Smooth muscle cell of bladder (primary cell): ENCODE results near the gene TSFM. TPM values are rescaled to one million over a fixed set of nuclear protein-coding genes. Genes with fewer than 3 reads are reported as not detected.

Experiments used
- total RNA-seq: library from RNA; depleted of rRNA; stranded (reverse); fragments of >200 nt; gene quantifications from 2 replicates; pipeline ENCODE4 v1.2.3, GENCODE V29; 2014

TSFM gene
- total RNA-seq, result 18.8 and 24.3 TPM in 2 replicates

DNA sequence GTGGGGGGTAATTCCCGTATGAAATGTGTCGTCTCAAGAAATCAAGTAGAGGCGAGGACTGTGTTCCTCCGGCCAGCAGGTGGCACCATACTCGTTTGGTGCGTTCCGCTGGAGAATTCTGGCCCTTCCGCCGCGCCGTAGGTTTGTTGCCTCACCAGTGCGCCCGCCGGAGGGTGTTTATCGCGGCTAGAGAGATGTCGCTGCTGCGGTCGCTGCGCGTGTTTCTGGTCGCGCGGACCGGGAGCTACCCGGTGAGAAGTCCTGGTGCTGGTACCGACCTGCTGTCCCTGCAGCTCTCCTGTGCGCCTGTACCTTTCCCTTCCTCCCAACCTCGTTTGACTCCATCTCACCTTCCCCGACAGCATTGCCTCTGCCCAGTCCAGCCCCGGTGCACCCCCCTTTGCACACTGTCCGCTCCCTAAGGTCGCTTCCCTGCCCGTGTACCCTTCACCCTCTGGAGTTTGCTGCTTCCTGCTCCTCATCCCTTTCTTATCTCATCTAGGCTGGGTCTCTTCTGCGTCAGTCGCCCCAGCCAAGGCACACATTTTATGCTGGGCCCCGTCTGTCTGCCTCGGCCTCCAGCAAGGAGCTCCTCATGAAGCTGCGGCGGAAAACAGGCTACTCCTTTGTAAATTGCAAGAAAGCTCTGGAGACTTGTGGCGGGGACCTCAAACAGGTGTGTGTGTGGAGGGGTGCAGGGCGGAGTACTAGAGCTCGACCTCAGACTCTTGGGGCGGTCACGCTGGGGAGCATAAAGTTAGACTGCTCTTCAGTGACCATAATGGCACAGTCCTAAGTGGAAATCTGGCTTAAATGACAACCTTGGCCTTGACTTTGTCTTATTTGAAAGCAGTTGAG is at the start of gene TSFM:
Gene TSFM (plus strand): TSS at position 180 of the 858 bp plus-strand sequence. CDS start 15 bp downstream, at position 195.

DNA sequence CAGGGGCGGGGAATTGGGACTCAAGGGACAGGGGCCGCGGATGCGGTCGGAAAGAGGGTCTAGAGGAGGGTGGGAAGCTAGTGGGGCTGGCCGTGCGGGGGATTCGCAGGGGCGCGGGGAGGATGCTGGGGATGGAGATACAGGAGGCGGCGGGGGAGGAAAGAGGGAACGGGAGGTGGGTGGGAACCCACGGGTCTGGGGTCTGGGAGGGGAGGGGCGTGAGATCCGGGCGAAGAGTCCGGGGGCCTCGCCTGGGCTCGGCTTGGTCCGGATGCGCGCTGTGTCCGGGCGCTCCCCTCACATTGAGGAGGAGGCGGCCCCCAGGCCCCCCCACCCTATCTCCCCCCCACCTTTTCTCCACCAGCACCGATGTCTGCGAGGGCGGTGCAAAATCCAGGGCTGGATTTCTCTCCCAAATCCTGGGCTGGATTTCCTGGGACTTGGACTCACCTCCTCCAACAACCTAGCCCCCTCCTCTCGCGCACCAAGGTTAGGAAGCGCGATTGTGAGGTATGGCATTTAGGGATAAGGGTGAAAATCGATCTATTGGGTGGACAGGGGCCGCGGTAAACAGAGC is 43.8 kb upstream of the TSFM start, which contains the start of gene AGAP2:
Gene AGAP2 (minus strand): TSS at position 82 of the 577 bp plus-strand sequence. CDS start 496 bp downstream, outside the sequence.

DNA sequence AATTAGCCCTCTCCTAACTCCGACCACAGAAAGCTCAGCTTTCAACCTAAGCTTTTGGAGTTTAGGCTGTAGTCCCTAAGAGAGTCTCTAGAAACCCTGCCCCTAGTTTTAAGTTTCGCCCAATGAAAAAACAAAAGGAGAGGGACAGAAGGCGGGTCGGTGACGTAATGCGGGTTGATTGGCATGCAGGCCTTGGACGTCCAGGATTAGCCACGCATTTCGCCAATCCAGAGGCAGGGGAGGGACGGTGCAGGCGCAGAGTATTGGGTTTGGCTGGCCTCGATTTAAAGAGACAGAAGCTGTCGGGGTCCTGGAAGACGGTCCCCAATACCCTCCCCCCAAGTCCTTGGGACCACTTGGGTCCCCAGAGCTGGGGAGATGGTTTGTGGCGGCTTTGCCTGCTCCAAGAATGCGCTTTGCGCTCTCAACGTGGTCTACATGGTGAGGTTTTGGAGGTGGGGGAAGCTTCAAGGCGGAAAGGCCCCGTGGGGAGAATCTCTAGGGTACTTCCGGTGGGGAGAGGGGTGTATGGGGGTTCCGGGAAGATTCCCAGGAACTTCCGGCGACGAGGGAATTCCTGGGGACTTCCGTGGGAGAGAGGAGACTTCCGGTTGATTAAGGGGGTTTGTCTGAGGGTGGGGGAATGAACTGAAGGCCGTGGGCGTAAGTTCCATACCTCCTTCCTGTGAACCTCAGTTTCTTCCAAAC is 37.7 kb upstream of the TSFM start, which contains the start of gene TSPAN31:
Gene TSPAN31 (plus strand): TSS at position 263 of the 708 bp plus-strand sequence. CDS start 116 bp downstream, at position 379.

DNA sequence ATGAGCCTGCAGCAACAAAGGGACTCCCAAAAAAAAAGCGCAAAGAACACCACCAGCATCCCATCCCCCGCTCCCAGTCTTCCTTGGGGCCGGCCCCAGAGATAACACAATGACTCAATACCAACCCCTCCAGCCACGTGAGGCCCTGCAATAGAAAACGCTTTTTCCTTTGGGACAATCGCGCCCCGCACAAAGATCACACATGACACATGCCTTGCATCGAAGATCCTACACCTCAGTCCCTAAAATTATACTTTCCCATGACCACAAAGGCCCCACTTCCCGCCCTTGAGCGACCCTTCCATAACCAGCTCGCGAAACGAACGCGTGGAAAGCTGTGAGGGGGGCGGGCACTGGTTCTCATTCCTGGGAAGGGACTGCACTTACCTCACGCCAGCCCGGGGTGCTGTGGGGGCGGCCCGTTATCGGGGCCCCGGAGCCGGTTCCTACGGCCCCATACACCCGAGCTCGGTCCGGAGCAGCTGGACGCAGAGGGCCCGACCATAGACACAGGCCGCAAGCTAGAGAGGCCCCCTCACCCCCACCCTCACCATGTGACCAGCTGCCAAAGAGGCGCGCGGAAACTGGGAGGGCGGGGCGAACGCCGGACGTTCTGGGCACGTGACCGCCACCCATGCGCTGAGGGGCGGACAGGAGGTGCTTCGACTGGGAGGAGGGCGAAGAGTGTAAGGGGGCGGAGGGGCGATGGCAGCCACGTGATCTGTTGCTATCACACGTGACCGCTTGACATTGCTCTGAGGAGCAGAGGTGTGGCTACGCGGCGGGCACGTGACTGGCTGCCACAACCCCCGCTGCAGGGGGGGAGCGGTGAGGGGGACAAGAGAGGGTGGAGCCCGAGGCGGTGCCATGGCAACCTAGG is 30.6 kb upstream of the TSFM start, which contains the start of gene CDK4:
Gene CDK4 (minus strand): TSS at position 523 of the 880 bp plus-strand sequence. CDS start 593 bp downstream, outside the sequence.

DNA sequence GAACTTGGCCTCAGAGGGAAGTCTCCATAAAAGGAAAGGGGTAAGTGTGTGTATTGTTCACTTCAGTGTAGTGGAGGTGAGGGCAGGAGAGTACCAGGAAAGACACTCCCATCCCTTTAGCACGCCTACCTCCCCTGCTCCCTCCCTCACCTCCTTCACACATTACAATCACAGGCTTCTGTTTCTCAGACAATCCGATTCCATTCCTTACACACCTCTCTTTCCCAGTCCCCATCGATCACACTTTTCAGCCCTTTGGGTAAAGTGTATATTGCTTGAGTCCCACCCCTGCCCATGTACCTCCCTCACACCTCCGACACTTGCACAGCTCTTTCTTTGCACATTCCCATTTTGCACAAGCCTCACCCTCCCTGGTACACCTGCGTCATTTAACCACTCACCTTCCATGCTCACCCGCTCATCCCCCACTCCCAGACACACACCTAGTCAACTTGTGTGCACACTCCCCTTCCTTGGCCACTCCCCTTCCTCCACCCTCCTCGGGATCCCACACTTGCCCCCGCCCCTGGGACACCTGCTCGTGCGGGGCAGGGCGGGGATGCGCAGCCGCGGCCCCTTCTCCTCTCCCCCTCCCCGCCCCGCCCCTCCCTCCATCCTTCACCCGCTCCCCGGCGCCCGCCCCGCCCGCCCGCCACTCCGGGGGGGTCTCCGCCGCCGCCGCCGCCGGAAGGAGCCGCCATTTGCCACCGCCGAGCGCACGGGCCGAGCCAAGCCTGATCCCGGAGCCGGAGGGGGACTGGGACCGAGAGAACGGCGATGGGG is 28.0 kb upstream of the TSFM start, which contains the start of gene MARCHF9:
Gene MARCHF9 (plus strand): TSS at position 693 of the 783 bp plus-strand sequence. CDS start 426 bp downstream, outside the sequence.

DNA sequence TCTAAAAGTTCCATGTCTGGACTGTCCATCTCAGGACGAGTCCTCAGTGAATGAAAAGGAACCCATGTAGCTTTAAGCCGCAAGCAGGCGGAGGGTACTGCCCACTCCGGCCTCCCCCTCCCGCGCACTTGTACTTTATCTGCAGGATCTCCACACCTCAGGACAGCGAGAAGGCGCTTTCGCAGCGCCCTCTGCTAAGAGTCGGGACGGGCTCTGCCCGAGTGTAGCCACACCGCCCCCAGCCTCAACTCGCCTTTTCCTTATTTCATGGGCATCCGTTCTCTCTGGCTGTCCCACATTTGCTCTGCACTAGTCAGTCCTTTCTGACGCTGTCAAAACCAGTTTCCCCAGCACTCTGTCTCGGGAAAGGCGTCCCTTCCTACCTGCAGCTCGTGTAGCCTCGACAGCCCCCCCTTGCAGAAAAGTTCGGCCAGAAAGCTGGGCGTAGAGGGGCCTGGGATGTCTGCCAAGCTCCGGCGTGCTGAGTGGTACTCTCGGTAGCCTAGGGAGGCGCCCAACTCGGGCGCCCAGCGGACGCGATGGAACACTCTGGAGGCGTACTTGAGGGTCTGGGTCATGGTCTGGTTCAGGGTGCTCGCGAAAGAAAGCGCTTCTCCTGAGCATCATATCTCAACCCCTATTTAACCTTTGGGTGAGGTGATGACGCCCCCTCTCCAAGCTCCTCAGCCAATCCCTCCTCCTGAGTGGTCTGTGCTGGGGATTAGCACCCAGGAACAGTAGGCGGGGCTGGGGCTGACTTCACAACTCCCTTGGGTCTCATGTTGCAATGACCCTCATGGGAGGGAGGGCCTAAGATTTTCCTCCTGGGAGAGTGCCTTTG is 15.9 kb upstream of the TSFM start, which contains the start of gene CYP27B1:
Gene CYP27B1 (minus strand): TSS at position 615 of the 841 bp plus-strand sequence. CDS start 37 bp downstream, at position 578.

DNA sequence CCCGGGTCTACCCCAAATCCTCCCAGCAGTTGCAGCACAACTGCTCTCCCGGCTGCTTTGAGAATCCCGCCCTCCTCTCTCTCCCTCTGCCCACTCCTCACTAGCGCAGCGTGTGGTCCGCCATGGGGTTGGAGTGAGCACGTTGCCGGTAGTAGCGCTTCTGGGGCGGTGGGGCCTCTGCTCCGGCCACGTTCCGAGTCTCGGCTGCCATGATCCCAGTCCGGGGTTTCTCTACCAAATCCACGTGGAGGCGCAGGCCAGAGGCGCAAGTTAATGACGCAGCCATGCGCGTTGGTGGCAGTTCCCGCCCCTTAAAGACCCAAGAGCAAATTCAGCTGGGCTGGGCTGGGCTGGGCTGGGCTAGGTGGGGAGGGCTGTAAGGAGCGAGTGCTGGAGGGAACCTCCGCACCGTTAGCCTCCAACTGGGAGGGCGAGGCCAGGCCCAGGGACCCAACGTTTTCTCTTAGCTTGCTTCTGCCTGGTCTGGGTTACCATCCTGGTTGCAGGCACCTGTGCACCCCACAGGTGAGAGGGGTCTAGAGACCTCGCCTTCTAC is 10.6 kb upstream of the TSFM start, which contains the start of gene METTL1:
Gene METTL1 (minus strand): TSS at position 233 of the 556 bp plus-strand sequence. CDS start 22 bp downstream, at position 211.

DNA sequence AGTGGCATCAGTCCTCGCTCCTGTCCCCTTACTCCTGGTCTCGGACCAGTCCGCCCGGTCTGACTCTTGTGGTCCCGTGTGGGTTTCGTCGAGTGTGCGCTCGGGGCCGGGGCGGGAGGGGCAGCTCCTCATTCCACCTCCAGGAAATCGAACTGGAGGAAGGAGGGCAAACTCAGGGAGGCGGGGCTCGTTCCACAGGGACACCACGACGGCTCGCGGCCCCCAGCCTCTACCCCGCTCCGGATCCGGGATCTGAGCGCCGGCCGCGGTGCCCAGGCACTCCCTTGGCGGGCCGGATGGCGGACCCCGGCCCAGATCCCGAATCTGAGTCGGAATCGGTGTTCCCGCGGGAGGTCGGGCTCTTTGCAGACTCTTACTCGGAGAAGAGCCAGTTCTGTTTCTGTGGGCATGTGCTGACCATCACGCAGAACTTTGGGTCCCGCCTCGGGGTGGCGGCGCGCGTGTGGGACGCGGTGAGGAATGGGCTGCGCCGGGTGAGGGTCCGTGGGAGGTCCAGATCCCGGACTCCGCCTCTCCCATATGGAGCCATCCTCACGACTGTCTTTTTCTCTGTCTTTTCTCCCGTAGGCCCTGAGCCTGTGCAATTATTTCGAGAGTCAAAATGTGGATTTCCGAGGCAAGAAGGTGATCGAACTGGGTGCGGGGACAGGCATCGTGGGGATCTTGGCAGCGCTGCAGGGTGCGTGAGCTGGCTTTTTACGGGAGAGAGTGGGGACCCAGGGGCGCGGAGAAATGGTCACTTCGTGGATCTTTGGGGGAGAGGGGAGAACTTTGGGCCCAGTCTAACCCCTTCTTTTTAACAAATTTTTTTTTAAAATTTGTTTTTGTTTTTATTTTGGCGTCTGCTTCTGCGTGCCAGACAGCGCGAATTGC is 9.9 kb upstream of the TSFM start, which contains the start of gene EEF1AKMT3:
Gene EEF1AKMT3 (plus strand): TSS at position 186 of the 894 bp plus-strand sequence. CDS start 111 bp downstream, at position 297.

DNA sequence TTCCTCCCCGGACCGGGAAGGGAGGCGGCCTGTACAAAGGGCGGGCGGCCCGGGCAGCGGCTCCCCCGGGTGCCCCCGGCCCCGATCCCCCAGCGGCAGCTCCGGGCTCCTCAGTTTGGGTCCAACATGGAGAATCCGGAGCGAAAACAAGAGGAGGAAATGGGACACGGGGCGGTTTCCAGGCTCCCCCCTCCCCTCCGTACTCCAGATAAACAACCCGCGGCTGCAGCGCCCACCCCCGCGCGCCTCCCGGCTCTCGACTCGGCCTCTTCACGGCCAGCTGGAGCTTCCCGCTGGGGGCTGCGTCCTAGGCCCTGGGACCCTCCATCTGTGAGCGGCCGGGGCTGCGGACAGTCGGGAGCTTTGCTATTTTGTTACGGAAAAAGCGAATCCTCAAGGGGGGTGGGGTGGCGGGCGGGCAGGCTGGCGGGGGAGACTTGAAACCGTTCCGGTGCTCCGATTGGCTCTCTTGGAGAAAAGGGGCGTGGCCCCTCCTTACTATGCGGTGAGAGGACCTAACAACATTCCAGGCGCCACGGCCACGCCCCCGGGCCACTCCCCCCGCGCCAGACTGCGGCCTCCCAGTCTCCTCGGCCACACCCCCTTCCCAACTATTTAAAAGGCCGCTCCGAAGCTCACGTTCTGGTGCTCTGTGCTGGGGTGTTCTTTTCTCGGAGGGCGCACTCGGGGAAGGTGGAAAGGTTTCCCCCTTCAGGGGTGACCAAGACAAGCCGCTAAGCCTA is 64.2 kb downstream of the TSFM start, which contains the start of gene CTDSP2:
Gene CTDSP2 (minus strand): TSS at position 153 of the 743 bp plus-strand sequence. CDS start 294 bp downstream, outside the sequence.

Other genes starting within 250 kb of the TSFM start
- 68.8 and 71.7 TPM in 2 replicates for gene DCTN2, start 235.6 kb upstream of the TSFM start, total RNA-seq
- 0.09 and 0.14 TPM in 2 replicates for gene KIF5A, start 232.7 kb upstream of the TSFM start, total RNA-seq
- gene PIP4K2C, start 191.6 kb upstream of the TSFM start, total RNA-seq, result 8.6 and 8.8 TPM in 2 replicates
- gene DTX3, start 178.0 kb upstream of the TSFM start, total RNA-seq, result 8.8 and 11.5 TPM in 2 replicates
- 22.3 and 40.6 TPM in 2 replicates for gene ARHGEF25, start 171.4 kb upstream of the TSFM start, total RNA-seq
- gene B4GALNT1, start 149.6 kb upstream of the TSFM start, total RNA-seq, result 0.55 and 0.85 TPM in 2 replicates
- gene OS9, start 88.7 kb upstream of the TSFM start, total RNA-seq, result 180 and 267 TPM in 2 replicates
- gene AGAP2, start 44.0 kb upstream of the TSFM start, total RNA-seq, result 0.14 and 0.28 TPM in 2 replicates
- gene TSPAN31, start 37.7 kb upstream of the TSFM start, total RNA-seq, result 64.6 and 87.0 TPM in 2 replicates
- gene CDK4, start 30.5 kb upstream of the TSFM start, total RNA-seq, result 140 and 210 TPM in 2 replicates
- 2.3 and 3.1 TPM in 2 replicates for gene MARCHF9, start 27.7 kb upstream of the TSFM start, total RNA-seq
- gene CYP27B1, start 15.7 kb upstream of the TSFM start, total RNA-seq, result 0.14 and 0.28 TPM in 2 replicates
- gene METTL1, start 10.7 kb upstream of the TSFM start, total RNA-seq, result 3.8 and 9.1 TPM in 2 replicates
- gene EEF1AKMT3, start 10.2 kb upstream of the TSFM start, total RNA-seq, result 4.3 and 5.2 TPM in 2 replicates
- gene AVIL, start 35.9 kb downstream of the TSFM start, total RNA-seq, result 3.1 and 6.4 TPM in 2 replicates
- gene CTDSP2, start 63.9 kb downstream of the TSFM start, total RNA-seq, result 54.2 and 88.2 TPM in 2 replicates
- gene ATP23, start 158.8 kb downstream of the TSFM start, total RNA-seq, result 8.7 and 12.0 TPM in 2 replicates